HS-27A (cell line): Measurements from ENCODE around the gene ATP2C2.
"Not testable (repeated sequence)": the region's sequence is repeated elsewhere in the genome, so short reads cannot be mapped to it uniquely, and the experiment has no call there.

ENCODE experiments used
- DNase-seq: peaks from one replicate; pipeline ENCODE4 v3.0.0-alpha.2; 2012; ENCODE audit warnings: low read depth, missing footprints

ATP2C2 gene

DNA sequence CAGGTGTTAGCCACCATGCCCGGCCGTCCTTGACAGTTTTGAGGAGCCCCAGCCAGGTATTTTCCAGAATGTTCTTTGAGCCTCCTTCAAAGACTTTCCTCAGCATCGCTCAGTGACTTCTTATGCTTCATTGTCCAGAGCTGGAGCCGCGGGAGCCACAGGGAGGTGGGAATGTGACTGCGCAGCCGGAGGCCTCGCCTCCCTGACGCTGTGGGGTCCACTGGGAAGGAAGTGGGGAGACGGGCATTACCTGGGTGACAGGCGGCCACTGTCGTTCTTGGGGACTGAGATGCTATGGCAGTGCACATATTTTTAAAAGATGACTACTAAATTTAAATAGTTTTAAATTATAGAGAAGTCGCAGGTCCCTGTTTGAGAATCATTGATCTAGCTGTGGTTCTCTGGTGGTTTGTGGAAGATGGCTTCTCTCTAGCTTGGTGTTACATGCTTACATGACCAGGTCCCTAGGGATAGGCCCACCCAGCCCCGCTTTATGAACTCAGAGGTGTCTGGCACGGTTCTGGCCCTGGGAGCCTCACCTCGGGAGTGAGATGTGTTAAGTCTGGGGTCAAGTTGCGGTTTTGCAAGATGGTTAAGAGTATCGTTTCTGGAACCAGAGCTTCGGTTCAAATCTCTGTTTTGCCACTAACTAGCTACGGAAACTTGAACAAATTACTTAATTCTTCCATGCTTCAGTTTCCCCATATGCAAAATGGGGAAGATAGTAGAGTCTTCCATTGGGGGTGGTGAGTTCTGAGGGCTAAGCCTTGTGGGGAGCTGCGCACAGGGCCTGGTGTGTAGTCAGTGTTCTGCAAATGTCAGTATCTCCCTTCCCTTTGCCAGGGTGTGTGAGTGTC is 53.0 kb downstream of the ATP2C2 start:
- no peak for DNase-seq

DNA sequence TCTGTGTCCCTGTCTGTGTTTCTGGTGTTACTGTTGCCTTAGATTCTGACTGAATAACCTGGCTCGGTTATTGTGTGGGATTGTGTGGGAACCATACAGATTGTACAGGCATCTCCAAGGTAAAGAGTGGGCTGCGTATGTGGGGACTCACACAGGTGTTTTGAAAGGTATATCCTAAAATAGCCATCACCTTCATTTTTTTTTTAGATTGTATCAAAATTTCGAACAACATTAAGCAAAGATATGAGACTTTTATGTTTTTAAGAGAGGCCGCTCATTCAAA is 53.5 kb downstream of the ATP2C2 start:
- no peak for DNase-seq

DNA sequence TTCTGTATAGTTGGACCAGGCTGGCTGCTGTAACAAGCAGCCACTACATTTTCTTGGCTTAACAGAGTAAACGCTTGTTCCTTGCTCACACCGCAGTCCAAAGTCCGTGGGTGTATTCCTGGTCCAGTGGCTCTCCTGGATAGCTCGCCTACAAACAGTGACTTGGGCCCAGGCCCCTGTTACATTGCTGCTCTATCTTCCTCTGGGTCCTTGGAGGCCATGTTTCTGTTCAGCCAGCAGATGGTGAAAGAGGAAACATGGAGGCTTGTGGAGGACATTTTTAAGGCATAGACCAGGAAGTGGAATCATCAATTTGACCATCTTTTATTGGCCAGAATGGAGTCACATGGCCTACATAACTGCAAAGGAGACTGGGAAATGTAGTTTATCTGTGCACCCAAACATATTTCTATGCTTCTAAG is 55.1 kb downstream of the ATP2C2 start:
- peak; percentile 14 for DNase-seq

DNA sequence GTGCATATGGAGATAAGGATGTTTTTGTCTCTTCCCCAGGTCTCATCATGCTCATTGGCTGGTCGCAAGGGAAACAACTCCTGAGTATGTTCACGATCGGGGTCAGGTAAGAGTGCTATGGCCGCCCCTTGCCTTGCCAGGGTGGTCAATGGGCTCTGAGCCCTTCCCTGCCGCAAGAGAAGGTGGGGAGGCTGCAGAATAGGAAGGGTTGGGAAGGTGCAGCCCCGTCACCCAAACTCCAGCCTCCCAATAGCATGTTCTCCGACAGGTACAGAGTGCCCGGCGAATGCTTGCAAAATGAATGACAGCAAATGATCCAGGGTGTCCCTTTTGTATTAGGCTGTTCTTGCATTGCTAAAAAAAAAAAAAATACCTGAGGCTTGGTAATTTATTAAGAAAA is 57.4 kb downstream of the ATP2C2 start:
- no peak for DNase-seq

DNA sequence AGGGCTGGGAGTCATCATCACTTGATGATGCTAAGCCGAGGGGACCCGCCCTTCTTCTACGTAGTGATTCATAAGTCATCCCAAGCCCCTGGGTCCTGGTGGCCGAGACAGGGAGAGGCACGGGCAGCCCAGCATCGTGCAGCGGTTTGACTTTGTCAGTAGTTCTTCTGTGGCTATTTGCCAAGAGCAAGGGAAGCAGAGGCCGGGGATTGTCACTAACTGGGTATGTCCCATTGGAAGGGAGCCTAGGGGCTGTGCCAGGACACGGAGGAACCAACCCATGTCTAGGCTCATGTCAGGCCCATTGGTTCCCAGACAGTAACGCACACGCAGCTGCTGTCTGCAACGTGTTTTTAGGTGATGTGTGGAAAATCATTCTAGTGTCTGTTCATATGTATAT is 58.5 kb downstream of the ATP2C2 start:
- DNase-seq: no peak

DNA sequence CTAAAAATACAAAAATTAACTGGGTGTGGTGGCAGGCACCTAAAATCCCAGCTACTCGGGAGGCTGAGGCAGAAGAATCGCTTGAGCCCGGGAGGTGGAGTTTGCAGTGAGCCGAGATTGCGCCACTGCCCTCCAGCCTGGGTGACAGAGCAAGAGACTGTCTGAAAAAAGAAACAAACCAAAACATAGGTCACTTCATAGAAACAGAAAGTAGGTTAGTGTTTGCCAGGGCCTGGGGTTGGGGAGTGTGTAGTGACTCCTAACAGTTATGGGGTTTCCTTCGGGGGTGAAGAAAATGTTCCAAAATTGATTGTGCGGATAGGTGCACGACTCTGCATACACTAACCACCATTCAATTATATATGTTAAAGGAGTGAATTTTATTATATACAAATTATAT is 59.2 kb downstream of the ATP2C2 start:
- no peak for DNase-seq

DNA sequence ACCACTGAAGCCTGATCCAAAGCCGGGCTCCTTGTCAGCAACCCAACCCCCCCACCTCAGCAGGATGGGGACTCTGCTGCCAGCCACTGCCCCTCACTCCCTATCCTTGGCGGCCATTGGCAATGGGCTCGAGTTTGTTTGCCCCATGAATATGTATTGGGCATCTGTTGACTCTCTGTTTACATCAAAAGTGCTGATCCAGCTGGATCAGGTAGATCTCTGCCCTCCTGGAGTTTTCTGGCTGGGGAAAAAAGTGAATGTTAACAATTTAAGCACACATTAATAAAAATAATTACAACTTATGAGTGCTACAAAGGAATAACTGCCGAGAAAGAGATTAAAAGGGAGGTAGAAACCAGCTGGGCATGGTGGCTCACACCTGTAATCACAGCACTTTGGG is 62.5 kb downstream of the ATP2C2 start:
- no peak for DNase-seq

DNA sequence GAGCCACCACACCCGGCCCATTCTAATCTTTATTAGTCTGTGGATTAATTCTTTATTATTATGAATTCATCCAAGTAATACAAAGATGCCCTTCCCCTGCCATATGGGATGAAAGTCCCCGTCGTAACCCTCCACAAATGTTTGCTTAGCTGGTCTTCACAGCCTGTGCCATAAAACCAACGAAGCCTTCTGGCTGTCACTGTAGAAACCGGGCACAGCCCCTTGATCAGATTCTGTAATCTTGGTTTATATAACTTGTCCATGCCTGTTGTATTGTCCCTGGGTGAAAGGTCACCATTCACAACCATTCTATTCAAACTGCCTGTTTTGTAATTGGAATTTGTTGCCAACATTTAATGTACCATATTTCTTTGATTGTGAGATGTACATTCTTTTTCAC is 66.5 kb downstream of the ATP2C2 start:
- no peak for DNase-seq

DNA sequence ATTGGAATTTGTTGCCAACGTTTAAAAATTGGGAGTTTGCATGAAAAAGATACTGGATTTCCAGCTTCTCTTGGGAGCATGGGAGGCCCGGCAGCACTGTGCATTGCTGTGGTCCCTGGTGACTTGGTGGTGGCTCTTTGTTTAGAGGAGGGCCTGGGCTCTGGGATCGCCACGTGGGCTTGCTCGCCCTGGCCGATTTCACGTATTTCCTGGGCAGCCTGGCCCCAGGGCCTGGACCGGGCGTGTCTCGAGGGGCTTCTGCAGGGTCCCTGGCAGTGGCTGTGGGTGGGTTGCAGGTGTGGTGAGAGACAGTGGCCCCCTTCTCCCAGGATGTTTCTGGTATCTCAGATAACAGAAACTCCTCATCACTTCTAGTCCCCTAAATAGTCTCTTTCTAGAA is 67.9 kb downstream of the ATP2C2 start:
- DNase-seq: no peak

DNA sequence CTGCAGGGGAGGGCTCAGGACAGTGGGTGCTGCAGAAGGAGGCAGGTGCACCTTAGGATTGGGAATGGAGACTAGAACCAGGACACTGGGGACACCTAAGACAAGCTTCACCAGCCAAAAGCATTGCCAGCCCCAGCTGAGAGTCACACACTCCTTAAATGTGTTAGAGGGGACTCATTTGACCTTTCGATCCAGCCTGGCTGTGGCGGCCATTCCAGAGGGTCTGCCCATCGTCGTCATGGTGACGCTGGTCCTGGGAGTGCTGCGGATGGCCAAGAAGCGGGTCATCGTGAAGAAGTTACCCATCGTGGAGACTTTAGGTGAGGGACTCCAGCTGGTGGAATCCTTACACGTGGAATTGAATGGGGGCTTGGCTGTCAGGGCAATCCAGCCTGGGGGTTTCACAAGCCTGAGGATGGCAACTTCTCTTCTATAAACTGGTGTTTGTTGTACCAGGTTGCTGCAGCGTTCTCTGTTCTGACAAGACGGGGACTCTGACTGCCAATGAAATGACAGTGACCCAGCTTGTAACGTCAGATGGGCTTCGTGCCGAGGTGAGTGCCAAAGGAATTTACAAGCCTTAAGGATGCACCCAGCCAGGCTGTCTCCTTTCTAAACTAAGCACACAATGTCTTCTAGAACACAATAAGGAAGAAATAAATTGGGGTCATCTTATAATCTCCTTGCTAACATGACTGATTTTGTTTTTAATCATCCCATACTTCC is 70.8 kb downstream of the ATP2C2 start:
- no peak for DNase-seq

DNA sequence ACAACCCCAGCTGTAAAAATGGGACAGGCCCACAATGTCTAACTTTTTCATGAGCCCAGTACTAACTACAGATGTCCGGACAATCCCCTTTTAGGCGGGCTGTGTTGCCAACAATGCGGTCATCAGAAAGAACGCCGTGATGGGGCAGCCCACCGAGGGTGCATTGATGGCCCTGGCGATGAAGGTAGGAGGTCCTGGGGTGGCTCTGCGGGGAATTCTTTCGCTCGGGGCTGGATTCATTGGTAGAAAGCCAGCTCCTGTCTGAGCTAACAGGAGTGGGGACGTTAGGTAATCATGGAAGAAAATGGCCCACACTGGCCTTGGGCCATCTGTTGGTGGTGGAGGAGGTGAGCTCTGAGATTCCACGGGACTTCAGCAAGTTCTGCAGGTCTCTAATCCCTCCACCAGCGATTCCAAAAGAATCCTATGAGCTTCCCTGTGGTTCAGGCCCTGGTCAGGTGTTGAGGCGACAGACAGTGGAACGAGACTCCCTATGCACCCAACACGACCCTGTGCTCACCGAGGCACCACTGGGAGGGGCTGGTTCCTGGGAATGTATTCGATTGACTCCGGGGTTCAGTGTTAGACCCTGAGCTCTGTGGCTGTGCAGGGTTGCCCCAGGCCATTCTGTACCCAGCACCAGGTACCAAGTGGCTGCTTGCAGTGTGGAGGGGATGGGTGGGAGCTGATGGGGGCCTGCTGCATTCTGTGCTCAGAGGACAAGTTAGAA is 74.2 kb downstream of the ATP2C2 start:
- DNase-seq: no peak

DNA sequence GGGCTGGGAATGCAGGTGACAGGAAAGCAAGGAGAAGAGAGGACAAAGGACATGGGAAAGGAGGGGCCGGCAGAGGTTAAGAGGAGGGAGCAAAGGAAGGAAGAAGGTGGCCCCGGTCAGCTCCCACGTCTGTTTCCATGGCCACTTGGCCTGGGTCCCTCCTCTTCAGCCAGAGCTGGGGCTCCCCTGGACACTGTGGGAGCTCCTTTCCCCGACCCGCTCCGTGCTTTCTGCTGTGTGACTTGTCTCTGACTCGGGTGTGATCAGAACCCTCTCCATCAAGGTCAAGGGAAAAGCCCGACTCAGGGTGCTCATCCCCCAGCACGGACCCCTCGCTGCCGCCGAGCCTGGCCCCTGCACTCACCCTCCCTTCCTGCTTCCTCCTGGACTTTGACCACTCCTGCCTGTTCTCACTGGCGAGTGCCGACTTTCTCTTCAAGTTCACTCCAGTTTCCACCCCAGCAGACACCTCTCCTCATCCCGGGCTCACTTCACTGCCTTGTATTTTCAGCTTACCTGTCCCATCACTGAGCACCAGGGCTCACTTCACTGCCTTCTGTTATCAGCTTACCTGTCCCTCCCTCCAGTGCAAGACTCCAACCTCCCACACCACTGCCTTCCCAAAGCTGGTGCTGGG is 74.9 kb downstream of the ATP2C2 start:
- no peak for DNase-seq

DNA sequence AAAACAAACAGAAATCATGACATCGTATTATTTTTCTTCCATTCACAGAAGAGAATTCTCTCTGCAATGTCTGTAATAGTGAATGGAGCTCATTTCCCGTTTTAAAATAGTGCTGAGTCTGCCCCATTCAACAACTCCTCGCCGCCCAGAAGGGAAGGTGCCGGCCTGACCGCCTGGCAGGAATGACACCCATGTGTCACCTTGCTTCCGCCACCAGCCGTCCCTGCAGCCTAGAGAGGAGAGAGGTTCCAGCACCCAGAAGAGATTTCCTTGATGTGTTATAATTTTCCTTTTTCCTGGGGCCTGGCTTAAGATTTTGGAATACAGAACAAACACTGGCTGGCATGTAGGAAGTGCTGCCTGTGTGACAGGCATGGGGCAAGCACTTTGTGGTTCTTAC is 76.1 kb downstream of the ATP2C2 start:
- no peak for DNase-seq

DNA sequence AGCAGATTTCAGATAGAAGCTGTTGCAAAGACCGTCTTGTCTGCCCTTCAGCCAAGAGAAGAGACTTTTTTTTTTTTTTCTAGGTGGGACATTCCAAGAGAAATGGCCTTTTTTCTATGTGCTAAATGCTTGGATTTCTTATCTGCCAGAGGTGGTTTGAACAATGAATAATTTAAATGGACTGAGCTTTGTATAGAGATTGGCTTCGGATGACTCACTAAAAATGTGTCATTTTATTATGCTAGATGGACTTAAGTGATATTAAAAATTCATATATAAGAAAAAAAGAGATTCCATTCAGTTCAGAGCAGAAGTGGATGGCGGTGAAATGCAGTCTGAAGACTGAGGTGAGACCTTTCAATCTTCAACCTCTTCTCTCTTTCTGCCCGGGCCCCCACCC is 77.7 kb downstream of the ATP2C2 start:
- DNase-seq: peak; percentile 19

DNA sequence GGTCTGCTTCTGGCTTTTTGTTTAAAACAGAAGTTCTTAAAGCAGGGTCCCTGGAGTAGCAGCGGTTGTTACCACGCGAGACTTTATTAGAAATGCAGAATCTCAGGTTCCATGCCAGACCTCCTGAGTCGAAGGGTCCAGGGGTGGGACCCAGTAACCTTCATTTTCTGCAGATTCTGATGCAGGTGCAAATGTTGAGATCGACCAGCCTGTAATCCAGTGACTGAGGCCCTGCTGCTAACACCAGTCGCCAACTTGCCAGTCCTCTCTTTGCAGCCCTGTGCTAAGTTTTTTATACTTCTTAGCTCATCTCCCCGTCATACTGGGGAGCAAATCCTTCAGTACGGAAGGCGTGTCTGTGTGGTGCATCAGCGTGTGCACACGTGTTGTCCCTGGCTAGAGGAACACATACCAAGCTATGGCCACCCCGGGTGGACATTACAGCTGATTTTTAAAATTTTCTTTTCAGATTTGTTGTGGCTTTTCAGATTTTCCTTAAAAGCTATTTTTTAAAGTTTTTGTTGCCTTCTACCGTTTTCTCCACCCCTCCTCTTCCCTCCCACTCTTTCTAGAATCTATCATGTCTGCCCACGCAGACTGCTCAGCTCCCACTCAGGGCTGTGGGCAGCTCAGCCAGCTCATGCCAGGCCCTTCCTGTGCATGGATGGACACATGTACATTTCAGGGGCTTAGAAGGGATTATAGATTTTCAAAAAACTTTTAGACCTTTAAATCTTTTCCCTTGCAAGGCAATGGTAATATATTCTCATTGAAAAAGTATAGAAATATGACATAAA is 78.5 kb downstream of the ATP2C2 start:
- no peak for DNase-seq

DNA sequence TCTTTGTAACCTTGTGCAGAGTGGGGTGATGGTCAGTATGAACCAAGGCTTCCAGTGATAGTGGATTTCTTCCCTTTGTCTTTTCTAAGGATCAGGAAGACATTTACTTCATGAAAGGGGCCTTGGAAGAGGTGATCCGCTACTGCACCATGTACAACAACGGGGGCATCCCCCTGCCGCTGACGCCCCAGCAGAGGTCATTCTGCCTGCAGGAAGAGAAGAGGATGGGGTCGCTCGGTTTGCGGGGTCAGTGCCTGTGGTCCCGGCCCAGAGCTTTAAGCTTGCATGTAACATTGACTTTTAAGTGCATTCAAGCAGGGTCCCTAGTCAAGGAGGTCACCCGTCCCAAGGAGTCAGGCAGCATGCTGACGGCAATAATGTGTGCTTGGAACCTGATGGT is 80.1 kb downstream of the ATP2C2 start:
- no peak for DNase-seq

DNA sequence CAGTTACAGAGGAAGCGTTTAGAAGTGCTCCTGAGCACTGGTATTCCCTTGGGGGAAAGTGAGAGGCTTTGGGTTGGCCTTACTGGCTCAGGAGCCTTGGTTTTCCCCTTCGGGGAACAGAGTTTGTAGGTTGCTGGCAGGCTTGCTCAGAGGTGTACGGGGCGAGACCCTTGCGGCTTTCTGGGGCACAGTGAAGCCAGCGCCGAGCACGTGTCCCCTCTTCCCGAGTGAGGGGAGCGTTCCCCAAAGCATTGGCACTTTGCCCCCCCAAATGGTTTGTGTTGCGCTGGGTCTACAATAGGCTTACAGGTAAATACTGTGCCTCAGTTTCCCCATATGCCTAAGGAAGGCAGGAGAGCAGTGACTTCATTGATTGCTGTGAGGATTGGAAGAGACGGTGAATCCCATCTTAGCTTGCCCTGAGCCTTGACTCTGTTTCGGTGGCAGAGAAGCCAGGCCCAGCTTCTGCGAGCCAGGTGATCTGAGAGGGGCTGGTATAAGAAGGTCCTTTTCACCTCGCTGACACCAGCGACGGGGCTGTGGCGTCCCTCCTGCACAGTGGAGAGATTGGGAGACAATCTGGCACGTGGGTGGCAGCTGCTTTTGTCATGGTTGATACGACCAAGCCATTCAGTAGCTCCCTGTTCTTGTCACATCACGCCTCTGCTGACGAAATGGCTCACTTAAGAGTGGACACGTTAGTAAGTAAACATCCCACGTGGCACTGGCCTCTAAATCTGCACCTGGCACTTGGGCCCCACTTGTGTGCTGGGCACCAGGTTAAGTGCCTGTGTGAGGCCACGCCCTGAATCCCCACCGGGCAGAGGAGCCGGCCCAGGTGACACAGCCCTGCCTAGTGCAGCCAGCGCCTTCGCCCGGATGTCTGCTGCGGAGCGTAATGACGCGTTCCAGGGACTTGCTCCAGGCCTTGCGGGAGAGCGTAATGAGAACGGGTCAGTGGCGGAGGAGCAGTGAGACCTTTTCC is 81.1 kb downstream of the ATP2C2 start:
- no peak for DNase-seq

DNA sequence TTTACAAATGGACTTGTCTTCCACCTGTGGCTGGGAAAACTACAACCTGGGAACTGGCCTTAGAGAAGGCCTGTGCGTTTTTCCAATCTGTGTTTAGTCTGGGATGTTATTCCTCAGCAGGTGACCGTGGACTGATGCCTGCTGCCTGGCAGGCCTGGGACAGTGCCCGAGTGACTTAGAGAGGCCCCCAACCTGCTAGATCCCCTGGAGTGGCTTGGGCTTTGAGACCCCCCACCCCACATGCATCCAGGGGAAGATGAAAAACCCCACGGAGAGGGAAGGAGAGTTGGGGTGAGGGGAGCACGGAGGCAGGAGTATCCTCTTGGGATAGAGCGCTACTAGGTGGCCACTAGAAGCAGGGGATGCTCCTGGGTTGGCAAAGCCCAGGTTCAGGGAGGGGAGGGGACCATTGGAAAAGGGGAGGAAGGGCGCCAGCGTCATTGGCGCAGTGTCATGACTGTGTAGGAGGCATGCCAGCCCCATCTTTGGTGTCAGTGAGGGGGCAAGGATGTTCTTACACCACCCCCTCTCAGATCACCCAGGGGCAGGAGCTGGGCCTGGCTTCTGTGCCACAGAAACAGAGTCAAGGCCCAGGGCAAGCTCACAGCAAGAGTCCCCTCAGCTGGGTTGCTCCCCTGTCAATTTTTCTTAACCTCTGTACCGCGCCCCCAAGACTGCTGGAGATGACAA is 82.0 kb downstream of the ATP2C2 start:
- DNase-seq: no peak

DNA sequence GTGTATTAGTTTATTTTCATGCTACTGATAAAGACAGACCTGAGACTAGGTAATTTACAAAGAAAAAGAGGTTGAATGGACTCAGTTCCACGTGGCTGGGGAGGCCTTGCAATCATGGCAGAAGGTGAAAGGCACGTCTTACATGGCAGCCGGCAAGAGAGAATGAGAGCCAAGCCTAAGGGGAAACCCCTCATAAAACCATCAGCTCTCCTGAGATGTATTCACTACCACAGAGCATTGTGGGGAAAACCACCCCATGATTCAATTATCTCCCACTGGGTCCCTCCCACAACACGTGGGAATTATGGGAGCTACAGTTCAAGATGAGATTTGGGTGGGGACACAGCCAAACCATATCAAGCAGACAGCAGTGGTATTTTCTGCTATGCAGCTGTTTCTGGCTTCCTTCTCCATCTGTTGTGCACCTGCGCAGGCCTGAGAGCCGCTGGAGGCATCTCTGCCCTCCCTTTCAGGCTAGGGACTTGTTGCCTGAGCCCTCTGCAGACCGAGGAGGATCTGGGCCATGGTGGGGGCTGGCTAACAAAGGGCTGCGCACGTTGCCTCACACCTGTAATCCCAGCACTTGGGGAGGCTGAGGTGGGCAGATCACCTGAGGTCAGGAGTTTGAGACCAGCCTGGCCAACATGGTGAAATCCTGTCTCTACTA is 82.8 kb downstream of the ATP2C2 start:
- DNase-seq: not testable (repeated sequence)
